H1 (cell line): ENCODE results near the gene PPIL6. TPM values are rescaled to one million over a fixed set of nuclear protein-coding genes. Genes with fewer than 3 reads are reported as not detected.

Experiments
- CTCF ChIA-PET: fragments of 300-600 bp; sonication (Branson Sonifier 250); formaldehyde crosslinking; loops from one replicate; lab custom pipeline; 2021; ENCODE audit not compliant: partially characterized antibody; lab: Charles Lee
- POLR2A ChIA-PET: fragments of 300-600 bp; sonication (Branson Sonifier 250); formaldehyde crosslinking; loops from one replicate; lab custom pipeline; 2021; ENCODE audit warnings: inconsistent platforms; ENCODE audit not compliant: partially characterized antibody; lab: Charles Lee
- DNase-seq, 2 experiments: peaks; one replicate each; pipeline versions ENCODE4 v3.0.0 to v3.0.0-alpha.2; 2010 to 2022; ENCODE audit warnings: low spot score in 2 of 2, low read depth in 1 of 2, mixed read lengths in 1 of 2
- FAIRE-seq: peaks from 2 replicates; lab custom pipeline; 2011; peaks lifted over from hg19 to GRCh38; lab: Jason Lieb, UNC
- H2AFZ ChIP-seq: 2 replicates; pipeline ENCODE4 v1.8.1; 2012; ENCODE audit warnings: low read length, inconsistent platforms
- H2AK5ac ChIP-seq: 2 replicates; pipeline ENCODE4 v1.6.1; 2013; ENCODE audit warnings: low read depth, low read length
- H2BK120ac ChIP-seq: replicated peaks from 2 replicates; pipeline ENCODE3; 2013; ENCODE audit warnings: low read depth, low read length, inconsistent platforms
- H2BK12ac ChIP-seq: 2 replicates; pipeline ENCODE4 v1.6.1; 2013; ENCODE audit warnings: low read depth, low read length
- H2BK15ac ChIP-seq: 2 replicates; pipeline ENCODE4 v1.6.1; 2013; ENCODE audit warnings: low read length
- H2BK20ac ChIP-seq: 2 replicates; pipeline ENCODE4 v1.6.1; 2013; ENCODE audit warnings: low read length
- H2BK5ac ChIP-seq: 2 replicates; pipeline ENCODE4 v1.6.1; 2013; ENCODE audit warnings: low read depth, low read length
- H3K14ac ChIP-seq: 2 replicates; pipeline ENCODE4 v1.6.1; 2013; ENCODE audit warnings: inconsistent platforms; ENCODE audit not compliant: insufficient read length
- H3K18ac ChIP-seq: 2 replicates; pipeline ENCODE4 v1.6.1; 2013; ENCODE audit warnings: low read length; ENCODE audit errors: extremely low read depth
- H3K23ac ChIP-seq: 2 replicates; pipeline ENCODE4 v1.6.1; 2013; ENCODE audit warnings: inconsistent platforms; ENCODE audit not compliant: insufficient read length
- H3K23me2 ChIP-seq: 2 replicates; pipeline ENCODE4 v1.6.1; 2013; ENCODE audit warnings: low read depth, low read length
- H3K27ac ChIP-seq: 2 replicates; pipeline ENCODE4 v1.6.1; 2011; ENCODE audit warnings: low read depth, low read length, inconsistent platforms
- H3K27me3 ChIP-seq, 4 experiments: replicated peaks in 1 of 4; 1 replicate in 1 of 4; 2 replicates in 3 of 4; pipeline versions ENCODE4 v1.6.1 to v1.8.1; 2011 to 2013; ENCODE audit warnings: low read length in 3 of 4, mild to moderate bottlenecking in 3 of 4, inconsistent platforms in 2 of 4, mixed read lengths in 2 of 4, moderate library complexity in 1 of 4; ENCODE audit not compliant: control insufficient read depth in 3 of 4, insufficient read depth in 3 of 4; ENCODE audit errors: extremely low read depth in 1 of 4
- H3K36me3 ChIP-seq, 4 experiments: 2 replicates each; pipeline versions ENCODE4 v1.6.1 to v1.8.1; 2011 to 2013; ENCODE audit warnings: mild to moderate bottlenecking in 4 of 4, low read length in 3 of 4, moderate library complexity in 2 of 4, control low read depth in 1 of 4, inconsistent platforms in 1 of 4; ENCODE audit not compliant: insufficient read depth in 4 of 4, control insufficient read depth in 2 of 4
- H3K4ac ChIP-seq: replicated peaks from 2 replicates; pipeline ENCODE3; 2013; ENCODE audit warnings: low read length, low read depth, mixed read lengths, inconsistent platforms; ENCODE audit not compliant: insufficient read length
- H3K4me1 ChIP-seq, 4 experiments: replicated peaks in 1 of 4; 1 replicate in 1 of 4; 2 replicates in 3 of 4; pipeline versions ENCODE4 v1.6.1 to v1.8.1; 2011 to 2013; ENCODE audit warnings: low read length in 3 of 4, inconsistent platforms in 2 of 4, mixed read lengths in 1 of 4; ENCODE audit not compliant: insufficient read depth in 4 of 4, control insufficient read depth in 3 of 4
- H3K4me2 ChIP-seq, 2 experiments: 2 replicates each; pipeline versions ENCODE4 v1.6.1 to v1.8.1; 2011 to 2013; ENCODE audit warnings: low read depth in 2 of 2, low read length in 2 of 2, control low read depth in 1 of 2, inconsistent platforms in 1 of 2, mild to moderate bottlenecking in 1 of 2; ENCODE audit not compliant: insufficient read depth in 1 of 2
- H3K4me3 ChIP-seq, 4 experiments: fragments of 200-600, 300-600 bp in 1 of 4; sonication (generic), shearing (Covaris generic), sonication (Bioruptor Twin) in 1 of 4; 2 replicates each; pipeline versions ENCODE4 v1.5.1 to v1.8.1; 2011 to 2016; ENCODE audit warnings: low read length in 4 of 4, low read depth in 3 of 4, control low read depth in 2 of 4, inconsistent platforms in 2 of 4, mild to moderate bottlenecking in 2 of 4, mixed read lengths in 1 of 4, moderate library complexity in 1 of 4; ENCODE audit not compliant: insufficient read depth in 2 of 4; ENCODE audit errors: extremely low read depth in 1 of 4
- H3K56ac ChIP-seq: replicated peaks from 2 replicates; pipeline ENCODE3; 2013; ENCODE audit warnings: low read depth, mild to moderate bottlenecking, mixed read lengths, low read length, inconsistent platforms; ENCODE audit not compliant: insufficient read length
- H3K79me1 ChIP-seq: 2 replicates; pipeline ENCODE4 v1.6.1; 2013; ENCODE audit warnings: low read depth, low read length, control low read depth
- H3K79me2 ChIP-seq, 2 experiments: 2 replicates each; pipeline versions ENCODE4 v1.6.1 to v1.8.1; 2012 to 2013; ENCODE audit warnings: low read length in 2 of 2, mild to moderate bottlenecking in 2 of 2, inconsistent platforms in 1 of 2; ENCODE audit not compliant: insufficient read depth in 2 of 2, control insufficient read depth in 1 of 2
- H3K9ac ChIP-seq, 4 experiments: replicated peaks in 1 of 4; 1 replicate in 1 of 4; 2 replicates in 3 of 4; pipeline versions ENCODE4 v1.6.1 to v1.8.1; 2011 to 2013; ENCODE audit warnings: low read depth in 3 of 4, low read length in 3 of 4, control low read depth in 2 of 4, mild to moderate bottlenecking in 2 of 4, moderate library complexity in 2 of 4, inconsistent platforms in 1 of 4; ENCODE audit errors: extremely low read depth in 1 of 4
- H3K9me3 ChIP-seq, 2 experiments: 2 replicates each; pipeline versions ENCODE4 v1.6.1 to v1.8.1; 2012 to 2013; ENCODE audit warnings: mild to moderate bottlenecking in 2 of 2, moderate library complexity in 2 of 2, control low read depth in 1 of 2, inconsistent platforms in 1 of 2, low read depth in 1 of 2, low read length in 1 of 2, mixed read lengths in 1 of 2; ENCODE audit not compliant: insufficient read depth in 2 of 2
- H4K20me1 ChIP-seq, 2 experiments: replicated peaks in 1 of 2; 2 replicates each; pipeline versions ENCODE3 to v1.8.1; 2011 to 2013; ENCODE audit warnings: inconsistent platforms in 2 of 2, low read length in 2 of 2, mild to moderate bottlenecking in 1 of 2; ENCODE audit not compliant: insufficient read depth in 2 of 2, control insufficient read depth in 1 of 2
- H4K5ac ChIP-seq: 2 replicates; pipeline ENCODE4 v1.6.1; 2013; ENCODE audit warnings: low read length, low read depth, mixed read lengths, inconsistent platforms; ENCODE audit not compliant: insufficient read length
- H4K8ac ChIP-seq: 2 replicates; pipeline ENCODE4 v1.8.0; 2013; ENCODE audit warnings: mild to moderate bottlenecking, moderate library complexity, low read length, inconsistent platforms; ENCODE audit not compliant: insufficient read depth; ENCODE audit errors: extremely low read depth
- H4K91ac ChIP-seq: replicated peaks from 2 replicates; pipeline ENCODE3; 2013; ENCODE audit warnings: low read length, mixed read lengths, inconsistent platforms; ENCODE audit not compliant: insufficient read length
- CHD1 ChIP-seq: IDR thresholded peaks from 2 replicates; pipeline ENCODE4 v1.6.1; 2012; ENCODE audit warnings: low read depth, low read length, improper control_type of control experiment
- CTBP2 ChIP-seq: IDR thresholded peaks from 2 replicates; pipeline ENCODE4 v1.7.0; 2011; ENCODE audit warnings: borderline replicate concordance, mild to moderate bottlenecking, moderate library complexity, mixed read lengths, low read length; ENCODE audit not compliant: insufficient read depth, insufficient read length
- GTF2F1 ChIP-seq: IDR thresholded peaks from 2 replicates; pipeline ENCODE4 v1.6.1; 2012; ENCODE audit warnings: low read depth, low read length, improper control_type of control experiment, borderline replicate concordance
- JUND ChIP-seq: IDR thresholded peaks from 2 replicates; pipeline ENCODE4 v1.6.1; 2011; ENCODE audit warnings: mild to moderate bottlenecking, improper control_type of control experiment, low read length
- NANOG ChIP-seq: IDR thresholded peaks from 2 replicates; pipeline ENCODE4 v1.6.1; 2011; ENCODE audit warnings: low read length, low read depth, mild to moderate bottlenecking, inconsistent platforms; ENCODE audit not compliant: insufficient read depth, poor library complexity, severe bottlenecking
- NRF1 ChIP-seq: IDR thresholded peaks from 2 replicates; pipeline ENCODE4 v1.6.1; 2011; ENCODE audit warnings: mild to moderate bottlenecking, low read depth, low read length, improper control_type of control experiment
- POLR2AphosphoS5 ChIP-seq: IDR thresholded peaks from 2 replicates; pipeline ENCODE4 v1.6.1; 2011; ENCODE audit warnings: low read depth, low read length
- POU5F1 ChIP-seq: IDR thresholded peaks from 2 replicates; pipeline ENCODE4 v1.6.1; 2011; ENCODE audit warnings: low read depth, mild to moderate bottlenecking, low read length, moderate library complexity
- RAD21 ChIP-seq, 2 experiments: IDR thresholded peaks in 1 of 2; conservative IDR thresholded peaks in 1 of 2; 2 replicates each; pipeline ENCODE4 v1.6.1; 2011; ENCODE audit warnings: low read depth in 2 of 2, low read length in 2 of 2, improper control_type of control experiment in 1 of 2, inconsistent platforms in 1 of 2, mild to moderate bottlenecking in 1 of 2, moderate library complexity in 1 of 2
- RFX5 ChIP-seq: IDR thresholded peaks from 2 replicates; pipeline ENCODE4 v1.6.1; 2011; ENCODE audit warnings: low read depth, low read length, improper control_type of control experiment, borderline replicate concordance
- SP2 ChIP-seq: IDR thresholded peaks from 2 replicates; pipeline ENCODE4 v1.6.1; 2012; ENCODE audit warnings: mild to moderate bottlenecking, low read length, inconsistent platforms
- TBP ChIP-seq: IDR thresholded peaks from 2 replicates; pipeline ENCODE4 v1.6.1; 2011; ENCODE audit warnings: low read depth, low read length, improper control_type of control experiment
- TEAD4 ChIP-seq: IDR thresholded peaks from 2 replicates; pipeline ENCODE4 v1.6.1; 2012; ENCODE audit warnings: low read depth, low read length, inconsistent platforms, mixed read lengths
- ZNF274 ChIP-seq: IDR thresholded peaks from 2 replicates; pipeline ENCODE4 v1.7.0; 2012; ENCODE audit warnings: low read length, borderline replicate concordance; ENCODE audit errors: extremely low read depth
- WGBS, 2 experiments: shearing (Covaris generic) in 1 of 2; methylation state at CpG; one replicate each; pipeline versions ENCODE4 v1.1.6 to v1.1.7; 2013 to 2015; ENCODE audit warnings: low lambda C conversion rate in 2 of 2, mixed read lengths in 2 of 2, inconsistent platforms in 1 of 2, low coverage in 1 of 2, missing lambda C conversion rate in 1 of 2; ENCODE audit not compliant: insufficient replicate concordance in 2 of 2, insufficient coverage in 1 of 2, insufficient read length in 1 of 2; ENCODE audit errors: extremely low coverage in 1 of 2, missing lambda C conversion rate in 1 of 2; 5-methylcytosine and 5-hydroxymethylcytosine counted together
- polyA plus RNA-seq, 7 experiments: library from polyadenylated mRNA; depleted of rRNA in 3 of 7; stranded (reverse) in 5 of 7; unstranded in 2 of 7; fragments of >200 nt in 5 of 7; fragments of 200-250 nt in 2 of 7; gene quantifications; 1 replicate in 5 of 7; 2 replicates in 1 of 7; 4 replicates in 1 of 7; pipeline versions ENCODE4 v1.2.1 to v1.2.3, GENCODE V29; 2011 to 2013; ENCODE audit warnings: missing spikeins in 2 of 7, mixed read lengths in 2 of 7
- total RNA-seq: library from RNA; stranded (reverse); fragmentation: NEBNext Ultra II Directional; extraction: Animal tissue kit (Norgen Biotek cat#: 25700); gene quantifications from 2 replicates; pipeline ENCODE4 v1.2.1, GENCODE V29; 2021

The PPIL6 gene
- total and polyA plus RNA-seq, 2 of the 8 experiments (the other 6 are each of a cell fraction or from before 2014, with no cell fraction given) = 0.42 to 1.3 TPM

GRCh38 chr6:109484122-109484521 is 43.7 kb upstream of the PPIL6 start:
- Histone ChIP-seq H3K36me3 (peaks cover 4 to 26% (median 15%) of the 10 kb centered on the region in 4 experiments; a peak in 7 of 8 replicates), H3K4me3 (peak overlapping the region in 2 of 4 experiments; percentile 37 to 55; a peak in 3 of 8 replicates), H3K27me3 (no peaks in the 10 kb centered on the region), H4K20me1 (peaks cover 0 to 8% of the 10 kb centered on the region in 2 experiments), H2BK15ac (no peak overlapping the region), H2AFZ (no peak overlapping the region), H3K14ac (no peak overlapping the region), H3K23me2 (peaks cover 7% of the 10 kb centered on the region; the same call in 1 of the 2 replicates), H2BK120ac (no peak overlapping the region), H2BK20ac (no peak overlapping the region), H3K23ac (no peak overlapping the region), H3K4me2 (peak overlapping the region; percentile 72 to 76; a peak in 3 of 4 replicates), H2BK5ac (no peak overlapping the region), H4K8ac (no peak overlapping the region), H2AK5ac (no peak overlapping the region), H4K5ac (no peak overlapping the region), H3K4ac (no peak overlapping the region), H4K91ac (no peak overlapping the region), H2BK12ac (no peak overlapping the region), H3K79me2 (peaks cover 20 to 33% of the 10 kb centered on the region in 2 experiments), H3K9ac (no peak overlapping the region), H3K9me3 (no peaks in the 10 kb centered on the region), H3K27ac (no peak overlapping the region), H3K18ac (no peak overlapping the region), H3K79me1 (peaks cover 3% of the 10 kb centered on the region), H3K4me1 (peaks cover 2 to 15% (median 6%) of the 10 kb centered on the region in 4 experiments; a peak in 6 of 7 replicates), H3K56ac (no peak overlapping the region)
- WGBS, 2 experiments = 85% methylated on average over 3 of the region's 3 CpGs; no CpG with 5 or more reads in 1 of the 2 experiments
- CTCF ChIA-PET = interaction anchor here (1.0 to 1.1 kb wide), 2 partner anchors 191 to 199 kb away, joined by 3 read pairs; no protein-coding TSS in a partner anchor
- DNase-seq (no peak), FAIRE-seq (no peak)
- POLR2A ChIA-PET = interaction anchor here (1.0 kb wide), 1 partner anchor 38 kb away, joined by 3 read pairs; no protein-coding TSS in a partner anchor
- TF ChIP-seq NRF1 = no peak
- no peak for TF ChIP-seq TBP
- TF ChIP-seq ZNF274 = no peak
- no peak for TF ChIP-seq NANOG
- no peak for TF ChIP-seq GTF2F1
- no peak for TF ChIP-seq JUND
- no peak for TF ChIP-seq RFX5
- no peak for TF ChIP-seq SP2
- TF ChIP-seq TEAD4 = no peak
- TF ChIP-seq POU5F1 = no peak
- TF ChIP-seq POLR2AphosphoS5 = no peak
- TF ChIP-seq CTBP2 = no peak
- TF ChIP-seq CHD1 = no peak
- TF ChIP-seq RAD21 (IDR thresholded peaks at IDR 0.05 in 1 of 2, conservative IDR thresholded peaks at IDR 0.05 in 1 of 2; ENCODE audit: low read depth in 2 of 2, low read length in 2 of 2) = no peak
